ENCODE results near the gene ERC2. TPM values are rescaled to one million over a fixed set of nuclear protein-coding genes. Genes with fewer than 3 reads are reported as not detected.

The ERC2 gene
- total RNA-seq, 1 donor from 2014 or later = 7.4 TPM

- no peak overlapping the region for H3K4me2 ChIP-seq (ENCODE audit: low read length)
- no peaks in the 10 kb centered on the region for H3K79me2 ChIP-seq (ENCODE audit: insufficient read depth, low read length)
- DNase-seq (ENCODE audit: low read depth) (no peak), FAIRE-seq (no peak)
- H3K9me3 ChIP-seq (ENCODE audit: insufficient read depth, low read depth, low read length) = no peaks in the 10 kb centered on the region
- H3K4me1 ChIP-seq (ENCODE audit: insufficient read depth, low read length) = no peaks in the 10 kb centered on the region
- Mint-ChIP-seq H3K9me3 (ENCODE audit: unreplicated experiment) (no peaks in the 10 kb centered on the region), H3K4me3 (ENCODE audit: unreplicated experiment) (no peak overlapping the region), H3K36me3 (ENCODE audit: low read depth, unreplicated experiment) (no peaks in the 10 kb centered on the region), H3K27me3 (ENCODE audit: low read depth, unreplicated experiment) (peaks cover 2% of the 10 kb centered on the region), H3K27ac (ENCODE audit: unreplicated experiment) (no peak overlapping the region), H3K4me1 (ENCODE audit: low read depth, unreplicated experiment) (no peaks in the 10 kb centered on the region)
- TF ChIP-seq CTCF (IDR thresholded peaks at IDR 0.05; ENCODE audit: insufficient read depth, low read depth, low read length) (no peak), EZH2 (IDR thresholded peaks at IDR 0.05; ENCODE audit: insufficient read depth, low read length) (no peak)
- no peak overlapping the region for H3K27ac ChIP-seq (ENCODE audit: low read depth, low read length)
- no peak overlapping the region for H2AFZ ChIP-seq (ENCODE audit: low read depth, low read length)
- H3K27me3 ChIP-seq (ENCODE audit: insufficient read depth, low read length) = no peaks in the 10 kb centered on the region
- no peaks in the 10 kb centered on the region for H3K36me3 ChIP-seq (ENCODE audit: insufficient read depth, low read length)
- H3K4me3 ChIP-seq (ENCODE audit: insufficient read depth, low read depth, low read length) = no peak overlapping the region
- no peaks in the 10 kb centered on the region for H4K20me1 ChIP-seq (ENCODE audit: insufficient read depth, low read length)
- no peak overlapping the region for H3K9ac ChIP-seq (ENCODE audit: low read length)
These were observed 557.7 kb downstream of the ERC2 start for GRCh38 chr3:55910543-55910942.

GRCh38 chr3:55909373-55909772, 558.9 kb downstream of the ERC2 start:
- no peaks in the 10 kb centered on the region for H3K9me3 ChIP-seq (ENCODE audit: insufficient read depth, low read depth, low read length)
- H2AFZ ChIP-seq (ENCODE audit: low read depth, low read length) = no peak overlapping the region
- H3K9ac ChIP-seq (ENCODE audit: low read length) = no peak overlapping the region
- no peaks in the 10 kb centered on the region for H4K20me1 ChIP-seq (ENCODE audit: insufficient read depth, low read length)
- no peaks in the 10 kb centered on the region for H3K36me3 ChIP-seq (ENCODE audit: insufficient read depth, low read length)
- H3K79me2 ChIP-seq (ENCODE audit: insufficient read depth, low read length) = no peaks in the 10 kb centered on the region
- H3K36me3 Mint-ChIP-seq (ENCODE audit: low read depth, unreplicated experiment) = no peaks in the 10 kb centered on the region
- DNase-seq (ENCODE audit: low read depth) (no peak), FAIRE-seq (no peak)
- peaks cover 2% of the 10 kb centered on the region for H3K27me3 Mint-ChIP-seq (ENCODE audit: low read depth, unreplicated experiment)
- H3K27me3 ChIP-seq (ENCODE audit: insufficient read depth, low read length) = no peaks in the 10 kb centered on the region
- no peak overlapping the region for H3K27ac Mint-ChIP-seq (ENCODE audit: unreplicated experiment)
- H3K4me1 Mint-ChIP-seq (ENCODE audit: low read depth, unreplicated experiment) = no peaks in the 10 kb centered on the region
- TF ChIP-seq CTCF (IDR thresholded peaks at IDR 0.05; ENCODE audit: insufficient read depth, low read depth, low read length) (no peak), EZH2 (IDR thresholded peaks at IDR 0.05; ENCODE audit: insufficient read depth, low read length) (no peak)
- H3K4me2 ChIP-seq (ENCODE audit: low read length) = no peak overlapping the region
- H3K9me3 Mint-ChIP-seq (ENCODE audit: unreplicated experiment) = no peaks in the 10 kb centered on the region
- no peaks in the 10 kb centered on the region for H3K4me1 ChIP-seq (ENCODE audit: insufficient read depth, low read length)
- H3K27ac ChIP-seq (ENCODE audit: low read depth, low read length) = no peak overlapping the region
- no peak overlapping the region for H3K4me3 ChIP-seq (ENCODE audit: insufficient read depth, low read depth, low read length)
- H3K4me3 Mint-ChIP-seq (ENCODE audit: unreplicated experiment) = no peak overlapping the region

GRCh38 chr3:55907616-55908015, 560.7 kb downstream of the ERC2 start:
- H3K4me1 ChIP-seq (ENCODE audit: insufficient read depth, low read length) = no peaks in the 10 kb centered on the region
- FAIRE-seq (no peak), DNase-seq (ENCODE audit: low read depth) (no peak)
- H3K27ac ChIP-seq (ENCODE audit: low read depth, low read length) = no peak overlapping the region
- no peaks in the 10 kb centered on the region for H3K9me3 Mint-ChIP-seq (ENCODE audit: unreplicated experiment)
- no peak overlapping the region for H3K9ac ChIP-seq (ENCODE audit: low read length)
- no peaks in the 10 kb centered on the region for H4K20me1 ChIP-seq (ENCODE audit: insufficient read depth, low read length)
- no peaks in the 10 kb centered on the region for H3K9me3 ChIP-seq (ENCODE audit: insufficient read depth, low read depth, low read length)
- H2AFZ ChIP-seq (ENCODE audit: low read depth, low read length) = no peak overlapping the region
- H3K27ac Mint-ChIP-seq (ENCODE audit: unreplicated experiment) = no peak overlapping the region
- peaks cover 2% of the 10 kb centered on the region for H3K27me3 Mint-ChIP-seq (ENCODE audit: low read depth, unreplicated experiment)
- H3K4me2 ChIP-seq (ENCODE audit: low read length) = no peak overlapping the region
- H3K4me3 Mint-ChIP-seq (ENCODE audit: unreplicated experiment) = no peak overlapping the region
- H3K36me3 Mint-ChIP-seq (ENCODE audit: low read depth, unreplicated experiment) = no peaks in the 10 kb centered on the region
- no peaks in the 10 kb centered on the region for H3K79me2 ChIP-seq (ENCODE audit: insufficient read depth, low read length)
- no peak for TF ChIP-seq CTCF (IDR thresholded peaks at IDR 0.05; ENCODE audit: insufficient read depth, low read depth, low read length)
- TF ChIP-seq EZH2 (IDR thresholded peaks at IDR 0.05; ENCODE audit: insufficient read depth, low read length) = no peak
- no peaks in the 10 kb centered on the region for H3K4me1 Mint-ChIP-seq (ENCODE audit: low read depth, unreplicated experiment)
- no peak overlapping the region for H3K4me3 ChIP-seq (ENCODE audit: insufficient read depth, low read depth, low read length)
- H3K27me3 ChIP-seq (ENCODE audit: insufficient read depth, low read length) = no peaks in the 10 kb centered on the region
- H3K36me3 ChIP-seq (ENCODE audit: insufficient read depth, low read length) = no peaks in the 10 kb centered on the region

All from astrocyte (in vitro differentiated cells and primary cell).